D341Med (cell line): ENCODE results near the gene NME5.
A peak's percentile ranks its signal among the peaks of the same experiment; 100 is the strongest.
"Not testable (repeated sequence)": the region's sequence is repeated elsewhere in the genome, so short reads cannot be mapped to it uniquely, and the experiment has no call there.

Experiments used
- DNase-seq: peaks from one replicate; pipeline ENCODE4 v3.0.0; 2012; ENCODE audit warnings: low spot score

NME5 gene, protein sequence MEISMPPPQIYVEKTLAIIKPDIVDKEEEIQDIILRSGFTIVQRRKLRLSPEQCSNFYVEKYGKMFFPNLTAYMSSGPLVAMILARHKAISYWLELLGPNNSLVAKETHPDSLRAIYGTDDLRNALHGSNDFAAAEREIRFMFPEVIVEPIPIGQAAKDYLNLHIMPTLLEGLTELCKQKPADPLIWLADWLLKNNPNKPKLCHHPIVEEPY

DNA sequence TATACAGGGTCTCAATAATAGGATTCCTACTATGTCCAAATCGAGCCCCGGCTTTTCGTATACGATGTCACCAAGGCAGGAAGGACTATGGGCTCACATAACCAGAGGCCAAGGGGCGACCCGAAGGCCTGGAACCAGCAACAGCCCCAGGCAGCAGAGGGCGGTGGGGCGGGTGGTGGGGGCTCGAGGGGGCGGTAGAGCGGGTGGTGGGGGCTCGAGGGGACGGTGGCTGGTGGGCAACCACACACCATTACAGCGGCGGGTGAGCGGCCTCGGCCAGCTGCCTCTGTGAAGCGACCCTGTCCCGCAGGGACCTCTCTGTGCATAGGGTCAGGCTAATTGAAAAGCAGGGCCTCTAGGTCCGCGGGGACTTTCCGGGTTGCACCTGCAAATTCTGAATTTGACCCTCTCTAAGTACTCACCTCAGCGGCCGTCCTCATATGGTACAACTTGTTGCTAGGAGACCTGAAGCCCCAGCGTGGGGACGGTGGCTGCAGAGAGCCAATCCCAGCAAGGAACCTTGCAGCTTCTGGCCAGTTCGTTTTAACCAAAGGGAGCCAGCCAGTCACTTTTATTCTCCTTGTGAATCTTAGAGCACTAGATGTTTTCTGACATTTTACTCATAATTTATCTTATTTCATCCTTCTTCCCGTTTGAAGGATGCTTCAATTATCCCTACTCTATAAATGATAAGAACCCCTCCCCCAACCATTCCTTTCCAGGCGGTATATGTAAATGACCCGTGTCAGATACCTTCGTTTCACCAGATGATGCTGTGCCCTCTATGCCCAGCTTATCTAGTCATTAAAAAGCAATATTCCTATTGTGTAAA is at the start of gene NME5:
Gene NME5 (minus strand): TSS at position 480 of the 832 bp plus-strand sequence. CDS start 648 bp downstream, outside the sequence.
- no peak for DNase-seq

DNA sequence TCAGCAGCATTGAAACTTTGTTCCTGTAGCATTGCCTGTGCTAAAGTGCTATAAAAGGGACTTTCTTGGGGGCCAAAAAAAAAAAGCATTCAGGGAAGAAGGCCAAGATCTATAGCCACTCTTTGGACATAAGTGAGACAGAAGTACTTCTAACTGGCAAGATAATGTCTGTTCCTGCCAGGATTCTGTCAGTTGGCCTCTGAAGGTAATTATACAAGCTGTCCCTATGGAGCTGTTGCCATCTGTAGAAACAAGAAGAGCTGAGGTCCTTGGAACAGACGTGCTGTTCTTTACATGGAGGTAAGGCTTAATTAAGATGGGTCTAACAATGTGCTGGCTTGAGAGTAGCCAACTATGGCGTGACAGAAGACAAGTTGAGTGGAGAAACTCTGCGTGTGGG is 49.4 kb upstream of the NME5 start:
- DNase-seq: no peak

DNA sequence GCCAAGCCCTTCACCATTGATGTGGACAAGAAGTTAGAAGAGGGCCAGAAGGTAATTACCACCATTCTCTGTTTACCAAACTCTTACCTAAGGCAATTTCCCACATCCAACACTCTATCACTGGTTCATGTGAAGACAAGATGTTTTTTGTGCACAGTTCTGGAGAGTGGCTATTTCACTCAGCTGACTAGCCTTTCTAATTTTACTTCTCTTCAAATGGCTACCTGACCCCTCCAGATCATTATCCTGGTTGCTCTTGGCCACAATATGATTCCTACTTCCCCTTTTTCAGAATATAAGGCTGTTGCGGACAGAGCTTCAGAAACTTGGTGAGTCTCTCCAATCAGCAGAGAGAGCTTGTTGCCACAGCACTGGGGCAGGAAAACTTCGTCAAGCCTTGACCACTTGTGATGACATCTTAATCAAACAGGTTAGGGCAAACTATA is 46.8 kb upstream of the NME5 start:
- no peak for DNase-seq

DNA sequence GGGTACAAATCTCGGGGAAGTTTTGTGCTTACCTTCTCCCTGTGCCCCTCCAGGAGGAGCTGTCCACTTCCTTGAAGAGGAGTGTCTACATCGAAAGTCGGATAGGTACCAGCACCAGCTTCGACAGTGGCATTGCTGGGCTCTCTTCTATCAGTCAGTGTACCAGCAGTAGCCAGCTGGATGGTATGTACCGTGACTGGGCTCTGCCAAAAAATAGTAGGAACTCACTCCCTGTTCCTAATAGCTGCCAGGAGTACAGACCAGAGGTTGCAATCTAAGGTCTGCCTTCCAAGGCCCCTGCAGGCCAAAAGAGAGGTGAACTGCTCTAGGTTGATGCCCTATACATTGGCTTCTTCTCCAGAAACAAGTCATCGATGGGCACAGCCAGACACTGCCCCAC is 43.6 kb upstream of the NME5 start:
- no peak for DNase-seq

DNA sequence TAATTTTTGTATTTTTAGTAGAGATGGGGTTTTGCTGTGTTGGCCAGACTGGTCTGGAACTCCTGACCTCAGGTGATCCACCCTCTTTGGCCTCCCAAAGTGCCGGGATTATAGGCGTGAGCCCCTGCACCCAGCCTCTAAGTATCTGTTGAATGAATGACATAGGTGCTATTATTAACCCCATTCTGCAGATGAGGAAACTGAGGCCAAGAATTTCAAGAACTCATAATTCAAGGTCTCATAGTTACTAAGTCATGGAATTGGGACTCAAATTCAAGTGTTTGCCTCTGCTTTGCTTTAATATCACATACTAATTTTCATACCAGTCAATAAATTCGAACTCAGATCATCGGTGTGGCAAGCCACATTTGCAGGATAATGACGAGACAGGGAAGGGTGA is 41.6 kb upstream of the NME5 start:
- no peak for DNase-seq

DNA sequence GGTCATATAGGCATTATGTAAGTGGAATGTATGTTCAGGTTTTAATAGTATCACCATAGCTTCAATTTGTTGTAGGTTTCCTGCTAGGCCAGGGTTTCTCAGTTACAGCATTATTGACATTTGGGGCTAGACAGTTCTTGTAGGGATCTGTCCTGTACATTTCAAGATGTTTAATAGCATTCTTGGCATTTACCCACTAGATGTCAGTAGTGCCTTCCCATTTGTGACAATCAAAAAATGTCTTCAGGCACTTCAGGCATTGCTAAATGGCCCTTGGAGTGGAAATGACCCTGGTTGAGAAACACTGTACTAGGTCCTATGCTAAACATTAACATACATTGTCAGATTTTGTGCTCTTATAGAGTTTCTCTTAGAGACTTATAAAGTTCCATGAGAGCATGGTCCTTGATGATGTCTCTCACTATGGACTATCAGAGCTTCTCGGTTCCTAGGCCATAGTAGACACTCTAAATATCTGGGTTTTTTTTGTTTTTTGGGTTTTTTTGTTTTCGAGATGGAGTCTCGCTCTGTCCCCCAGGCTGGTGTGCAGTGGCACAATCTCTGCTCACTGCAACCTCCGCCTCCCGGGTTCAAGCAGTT is 41.1 kb upstream of the NME5 start:
- DNase-seq: peak; percentile 49

DNA sequence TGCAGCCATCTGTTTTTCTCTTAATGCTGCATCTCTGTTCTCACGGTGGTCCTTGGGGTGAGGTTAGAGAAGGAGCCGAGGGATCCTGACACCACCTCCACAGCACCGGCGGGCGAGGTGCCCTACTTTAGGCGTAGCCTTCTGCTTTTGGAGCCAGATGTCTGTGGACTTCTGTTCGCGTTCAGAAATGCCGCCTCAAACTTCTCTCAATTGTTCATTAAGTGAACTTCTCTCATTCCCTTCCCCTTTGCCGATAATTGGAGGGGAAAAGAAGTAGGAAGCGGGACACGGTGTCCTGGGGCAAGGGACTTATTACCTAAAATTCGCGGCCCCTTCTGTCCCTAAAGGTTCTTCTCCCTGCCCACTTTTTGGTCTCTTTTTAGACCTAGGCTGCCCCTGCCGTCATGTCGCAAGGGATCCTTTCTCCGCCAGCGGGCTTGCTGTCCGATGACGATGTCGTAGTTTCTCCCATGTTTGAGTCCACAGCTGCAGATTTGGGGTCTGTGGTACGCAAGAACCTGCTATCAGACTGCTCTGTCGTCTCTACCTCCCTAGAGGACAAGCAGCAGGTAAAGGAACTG is 40.1 kb upstream of the NME5 start:
- peak; percentile 26 for DNase-seq

DNA sequence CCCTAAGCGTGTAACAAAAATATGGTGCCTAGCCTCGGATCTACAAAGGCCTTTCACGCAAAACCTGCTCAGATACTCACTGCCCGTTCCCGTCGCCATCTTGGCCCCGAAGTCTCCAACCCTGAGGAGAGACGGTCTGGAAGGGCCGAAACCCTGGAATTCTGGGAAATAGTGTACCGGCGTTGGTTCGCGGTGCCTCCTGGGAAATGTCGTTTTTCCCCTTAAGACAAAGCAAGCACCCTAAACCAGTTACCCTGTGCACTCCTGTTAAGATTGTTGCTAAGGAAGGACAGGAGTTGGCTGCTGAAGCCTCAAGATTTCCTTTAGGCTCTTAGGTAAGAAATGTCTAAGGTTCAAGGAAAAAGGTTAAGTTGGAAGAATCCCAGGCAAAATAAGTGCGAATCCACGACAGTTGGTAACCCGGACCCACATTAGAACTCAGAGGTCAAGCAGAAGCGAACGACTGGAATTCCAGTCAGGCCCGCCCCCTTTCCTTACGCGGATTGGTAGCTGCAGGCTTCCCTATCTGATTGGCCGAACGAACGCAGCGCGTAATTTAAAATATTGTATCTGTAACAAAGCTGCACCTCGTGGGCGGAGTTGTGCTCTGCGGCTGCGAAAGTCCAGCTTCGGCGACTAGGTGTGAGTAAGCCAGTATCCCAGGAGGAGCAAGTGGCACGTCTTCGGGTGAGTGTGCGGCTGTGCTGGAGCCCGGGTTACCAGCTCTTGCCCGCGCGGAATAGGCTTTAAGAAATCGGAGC is 39.5 kb upstream of the NME5 start, which contains the start of the genes BRD8 and KIF20A:
Gene BRD8 (minus strand): TSS at position 115 of the 761 bp plus-strand sequence. CDS start 16 bp downstream, at position 99.
Gene KIF20A (plus strand): TSS at position 597 of the 761 bp plus-strand sequence. CDS start 569 bp downstream, outside the sequence.
- peak; percentile 89 for DNase-seq

DNA sequence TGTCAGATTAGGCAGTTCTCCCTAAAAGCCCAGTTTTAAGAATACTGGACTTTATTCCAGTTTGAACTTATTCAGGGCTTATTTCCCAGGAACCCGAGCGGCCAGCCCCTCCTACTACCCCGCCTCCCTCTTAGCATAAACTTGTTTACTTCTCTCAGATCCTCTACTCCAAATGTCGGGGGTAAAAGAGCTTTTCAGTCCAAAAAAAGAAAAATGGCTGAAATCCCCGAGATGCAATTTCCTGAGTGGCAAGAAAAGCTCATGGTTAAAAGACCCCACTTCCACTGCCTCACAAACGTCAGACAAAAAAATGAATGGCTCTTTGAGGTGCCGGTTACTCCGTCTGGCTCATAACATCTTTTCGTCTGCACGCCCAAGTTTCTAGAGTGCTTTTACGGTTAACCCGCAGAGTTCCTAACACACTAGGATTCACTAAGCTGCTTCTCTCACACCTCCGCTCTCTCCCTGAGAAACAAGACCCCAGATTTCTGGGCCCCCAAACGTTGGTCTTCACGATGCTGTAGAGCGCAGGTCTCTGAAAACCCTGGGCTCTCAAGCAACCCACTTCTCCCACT is 38.8 kb upstream of the NME5 start:
- peak; percentile 47 for DNase-seq

DNA sequence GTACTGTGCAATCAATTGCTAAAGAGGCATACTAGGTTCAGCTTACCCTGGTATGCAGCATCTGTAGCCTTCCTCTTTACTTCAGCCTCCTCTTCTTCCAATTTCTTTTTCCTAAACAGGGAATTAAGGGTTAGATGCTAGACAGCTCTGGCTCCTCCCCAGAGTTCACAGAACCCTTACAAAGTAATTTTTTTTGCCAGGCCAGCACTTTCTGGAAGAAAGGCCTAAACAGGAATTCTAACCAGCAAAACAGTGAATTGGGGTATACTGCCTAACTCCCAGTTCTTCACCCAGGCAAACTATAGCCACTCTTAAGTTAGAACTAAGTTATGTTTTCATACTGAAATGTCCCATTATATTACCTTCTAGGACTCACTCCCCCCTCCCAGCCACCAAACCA is 31.1 kb upstream of the NME5 start:
- DNase-seq: no peak

DNA sequence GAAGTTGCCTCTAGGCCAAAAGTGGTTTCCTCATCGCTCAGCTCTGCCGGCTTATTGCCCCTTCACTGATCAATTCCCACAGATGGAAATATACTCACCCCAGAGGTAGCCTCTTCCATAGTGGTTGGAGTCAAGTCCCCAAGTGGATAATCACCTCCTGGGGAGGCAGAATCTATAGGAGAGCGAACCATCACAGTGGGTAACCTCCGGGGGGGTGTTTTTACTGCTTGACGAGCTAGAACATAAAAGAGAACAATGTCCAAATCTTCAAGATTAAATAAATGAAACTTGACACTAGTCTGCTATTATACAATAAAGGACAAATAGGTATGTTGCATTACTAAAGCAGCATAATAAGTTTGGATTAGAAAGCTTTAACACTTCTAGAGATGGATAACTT is 29.9 kb upstream of the NME5 start:
- DNase-seq: no peak

DNA sequence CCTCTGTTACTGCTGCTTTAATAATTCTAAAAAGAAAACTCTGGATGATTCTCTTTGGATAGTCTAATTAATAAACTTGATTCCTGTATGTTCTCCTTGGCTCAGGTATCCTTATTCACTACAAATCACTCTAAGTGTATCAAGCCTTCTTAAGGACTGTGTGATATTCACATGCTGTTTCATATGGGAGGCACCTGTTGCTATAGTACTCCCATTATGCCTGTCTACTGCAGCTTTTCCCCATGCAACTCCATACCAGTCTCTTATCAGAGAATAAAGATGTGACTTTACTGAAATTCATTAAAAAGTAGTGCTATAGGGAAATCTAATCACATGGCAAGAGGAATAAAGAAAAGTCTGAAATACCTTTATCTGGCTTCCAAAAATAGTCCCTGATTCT is 24.5 kb upstream of the NME5 start:
- DNase-seq: no peak

DNA sequence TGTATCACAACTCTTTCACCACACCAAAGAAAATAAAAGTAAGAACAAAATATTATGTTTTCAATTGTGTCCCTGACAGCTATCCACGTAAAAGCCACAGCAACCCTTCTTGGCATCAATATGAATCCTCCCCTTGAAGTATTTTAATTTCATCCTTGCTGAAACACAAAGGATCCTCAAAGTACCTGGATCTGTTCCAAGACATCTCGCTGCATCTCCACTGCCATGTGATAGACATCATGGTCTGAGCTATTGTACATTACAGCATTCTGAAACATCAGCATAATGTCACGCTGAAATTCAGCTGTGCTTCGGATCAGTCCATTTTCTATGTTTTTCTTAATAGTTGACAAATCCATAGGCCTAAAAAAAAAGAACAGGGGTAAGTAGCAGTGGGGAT is 21.5 kb upstream of the NME5 start:
- no peak for DNase-seq

DNA sequence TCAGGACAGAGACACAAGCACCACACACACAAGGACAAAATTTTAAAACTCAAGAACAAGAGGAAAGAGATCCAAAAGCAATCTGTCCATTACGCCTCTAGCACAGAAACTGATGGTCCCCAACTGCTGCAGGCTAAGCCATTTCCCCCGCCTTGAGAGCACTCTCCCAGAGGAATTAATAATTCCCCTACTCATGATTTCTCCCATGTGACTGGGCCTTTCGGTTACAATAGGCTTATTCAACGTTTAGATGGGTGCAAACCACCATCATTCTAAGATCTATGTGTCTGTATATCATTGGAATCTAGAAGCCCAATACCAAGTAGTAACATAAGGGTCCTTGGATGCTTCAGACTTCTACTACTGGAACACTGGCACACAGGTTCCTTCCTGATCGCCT is 20.4 kb upstream of the NME5 start:
- no peak for DNase-seq

DNA sequence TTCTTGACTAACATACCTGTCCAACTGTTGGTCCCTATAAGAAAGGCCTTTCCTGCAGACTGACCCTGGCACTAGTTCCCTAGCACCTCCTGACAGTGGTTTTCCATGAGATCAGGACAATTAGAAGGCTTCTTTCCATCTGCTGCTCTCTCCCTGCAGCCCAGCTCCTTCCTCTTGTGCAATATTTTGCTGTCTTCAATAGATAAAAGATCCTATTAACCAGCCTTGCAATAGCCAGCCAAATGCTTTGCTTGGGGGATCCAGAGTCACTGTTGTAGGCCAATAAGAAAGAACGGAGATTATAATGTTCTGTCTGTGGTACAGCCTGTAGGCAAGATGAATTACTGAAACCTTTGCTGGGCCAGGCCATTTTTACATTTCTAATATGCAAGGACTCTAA is 18.4 kb upstream of the NME5 start:
- DNase-seq: no peak

DNA sequence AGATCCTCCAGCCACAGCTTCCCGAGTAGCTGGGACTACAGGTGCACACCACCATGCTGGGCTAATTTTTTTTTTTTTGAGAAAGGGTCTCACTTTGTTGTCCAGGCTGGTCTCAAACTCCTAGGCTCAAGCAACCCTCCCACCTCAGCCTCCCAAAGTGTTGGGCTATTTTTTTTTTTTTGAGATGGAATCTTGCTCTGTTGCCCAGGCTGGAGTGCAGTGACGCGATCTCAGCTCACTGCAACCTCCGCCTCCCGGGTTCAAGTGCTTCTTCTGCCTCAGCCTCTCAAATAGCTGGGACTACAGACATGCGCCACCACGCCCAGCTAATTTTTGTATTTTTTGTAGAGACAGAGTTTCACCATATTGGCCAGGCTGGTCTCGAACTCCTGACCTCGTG is 16.7 kb upstream of the NME5 start:
- not testable (repeated sequence) for DNase-seq

DNA sequence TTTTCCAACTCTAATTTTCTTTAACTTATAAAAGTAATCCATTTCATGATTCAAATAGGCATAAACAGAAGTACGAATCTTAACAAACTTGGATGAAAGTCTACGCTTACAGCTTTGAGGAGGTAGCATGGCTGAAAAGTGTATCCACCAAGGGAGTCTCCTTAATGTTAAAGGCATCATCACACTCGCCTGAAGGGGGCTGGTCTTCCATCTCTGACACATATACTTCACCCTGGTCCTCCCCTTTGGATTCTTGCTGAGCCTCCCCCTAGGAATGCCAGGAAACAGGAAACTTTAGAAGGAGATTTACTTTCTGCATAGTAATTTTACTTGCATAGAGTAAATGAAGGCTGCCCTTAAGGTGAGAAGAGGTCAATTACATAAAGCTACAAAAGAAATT is 10.3 kb upstream of the NME5 start:
- DNase-seq: no peak

DNA sequence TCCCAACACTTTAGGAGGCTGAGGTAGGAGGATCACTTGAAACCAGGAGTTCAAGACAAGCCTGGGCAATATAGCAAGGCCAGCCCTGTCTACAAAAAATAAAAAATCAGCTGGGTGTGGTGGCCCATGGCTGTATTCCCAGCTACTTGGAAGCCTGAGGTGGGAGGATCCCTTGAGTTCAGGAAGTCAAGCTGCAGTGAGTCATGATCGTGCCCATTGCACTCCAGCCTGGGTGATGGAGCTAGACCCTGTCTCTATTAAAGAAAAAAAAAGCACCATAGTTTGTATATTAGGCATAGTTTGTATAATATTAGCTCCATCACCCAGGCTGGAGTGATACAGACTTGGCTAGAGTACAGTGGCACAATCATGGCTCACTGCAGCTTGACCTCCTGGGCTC is 9.6 kb upstream of the NME5 start:
- no peak for DNase-seq

DNA sequence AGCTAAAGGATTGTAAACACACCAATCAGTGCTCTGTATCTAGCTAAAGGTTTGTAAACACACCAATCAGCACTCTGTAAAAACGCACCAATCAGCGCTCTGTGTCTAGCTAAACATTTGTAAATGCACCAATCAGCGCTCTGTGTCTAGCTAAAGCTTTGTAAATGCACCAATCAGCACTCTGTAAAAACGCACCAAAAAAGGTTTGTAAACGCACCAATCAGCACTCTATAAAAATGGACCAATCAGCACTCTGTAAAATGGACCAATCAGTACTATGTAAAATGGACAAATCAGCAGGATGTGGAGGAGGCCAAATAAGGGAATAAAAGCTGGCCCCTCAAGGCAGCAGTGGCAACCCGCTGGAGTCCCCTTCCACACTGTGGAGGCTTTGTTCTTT is 4.3 kb upstream of the NME5 start:
- DNase-seq: not testable (repeated sequence)

DNA sequence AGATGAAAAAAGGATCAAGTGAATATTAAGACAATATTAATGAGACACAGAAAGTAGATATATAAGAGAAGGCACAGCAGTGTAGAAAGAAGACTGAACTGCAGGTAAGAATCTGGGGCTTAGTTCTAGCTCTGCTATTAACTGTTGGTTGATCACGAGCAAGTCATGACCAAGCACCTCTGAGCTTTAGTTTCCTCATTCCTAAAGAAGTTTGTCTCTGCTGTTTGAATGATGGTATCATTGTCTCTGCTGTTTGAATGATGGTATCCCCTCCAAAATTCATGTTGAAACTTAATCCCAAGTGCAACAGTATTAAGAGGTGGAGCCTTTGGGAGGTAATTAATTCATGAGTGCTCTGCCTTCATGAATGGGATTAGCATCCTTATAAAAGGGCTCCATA is 2.5 kb upstream of the NME5 start:
- no peak for DNase-seq

DNA sequence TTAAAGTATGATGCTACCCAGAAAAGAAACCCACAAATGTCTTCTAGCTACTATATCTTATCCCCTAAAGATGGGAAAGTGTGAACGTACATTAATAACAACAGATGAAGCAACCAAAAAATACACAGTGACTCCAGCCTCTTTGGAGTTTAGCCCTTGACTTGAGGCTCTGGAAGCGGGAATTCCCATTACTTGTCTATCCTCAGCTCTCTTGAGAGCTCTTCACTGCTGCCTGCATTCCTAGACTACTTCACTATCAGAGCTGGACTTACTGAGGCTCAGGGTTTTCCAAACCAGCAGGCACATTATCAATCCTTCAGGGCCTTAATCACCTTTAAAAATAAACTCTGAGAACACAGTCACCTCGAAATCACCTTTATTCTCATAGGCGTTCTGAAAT is 1.0 kb upstream of the NME5 start:
- DNase-seq: no peak

DNA sequence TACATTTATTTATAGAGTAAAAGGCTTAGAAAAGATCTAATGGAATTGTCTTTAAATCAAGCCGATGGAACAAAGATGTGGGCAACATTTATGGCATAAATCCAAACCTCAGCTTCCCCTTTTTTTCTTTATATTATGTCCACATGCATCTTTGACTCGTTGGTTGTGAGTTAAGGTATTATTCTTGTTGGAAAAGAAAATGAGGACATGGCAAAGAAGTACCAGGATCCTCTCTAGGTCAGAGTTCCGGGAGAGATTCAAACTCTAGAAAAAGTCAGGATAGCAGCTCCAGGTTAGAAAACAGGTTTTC is 508 bp upstream of the NME5 start:
- DNase-seq: no peak
